Skeletal muscle satellite cell (primary cell): ENCODE measurements around the gene PDZD2. TPM values are rescaled to one million over a fixed set of nuclear protein-coding genes. Genes with fewer than 3 reads are reported as not detected.

Source experiments
- H3K27me3 ChIP-seq: 2 replicates; pipeline ENCODE4 v1.7.0; 2013; ENCODE audit warnings: low read length; ENCODE audit not compliant: control insufficient read depth, insufficient read depth
- H3K36me3 ChIP-seq: 2 replicates; pipeline ENCODE4 v1.7.0; 2013; ENCODE audit warnings: mild to moderate bottlenecking, control low read depth, low read length; ENCODE audit not compliant: insufficient read depth
- H3K4me1 ChIP-seq: 2 replicates; pipeline ENCODE4 v1.7.0; 2013; ENCODE audit warnings: low read length; ENCODE audit not compliant: control insufficient read depth, insufficient read depth
- H3K4me2 ChIP-seq: 2 replicates; pipeline ENCODE4 v1.7.0; 2013; ENCODE audit warnings: mild to moderate bottlenecking, low read length
- H3K4me3 ChIP-seq: 2 replicates; pipeline ENCODE4 v1.7.0; 2013; ENCODE audit warnings: low read length
- H3K9ac ChIP-seq: 2 replicates; pipeline ENCODE4 v1.7.0; 2013; ENCODE audit warnings: mild to moderate bottlenecking, low read depth, low read length, moderate library complexity
- H3K9me3 ChIP-seq: replicated peaks from 2 replicates; pipeline ENCODE4 v1.7.0; 2013; ENCODE audit warnings: mild to moderate bottlenecking, control low read depth, low read length
- small RNA-seq: library from RNA; depleted of rRNA; stranded (forward); fragments of <200 nt; gene quantifications from one replicate; pipeline ENCODE3, GENCODE V24; 2012

Gene PDZD2

GRCh38 chr5:32153723-32154122, 514.8 kb downstream of the PDZD2 start:
- H3K27me3 ChIP-seq, result no peaks in the 10 kb centered on the region
- H3K9me3 ChIP-seq, result no peaks in the 10 kb centered on the region
- no peak overlapping the region for H3K9ac ChIP-seq
- H3K4me3 ChIP-seq, result no peak overlapping the region
- H3K4me2 ChIP-seq, result no peak overlapping the region
- H3K4me1 ChIP-seq, result peaks cover 10% of the 10 kb centered on the region
- no peaks in the 10 kb centered on the region for H3K36me3 ChIP-seq

GRCh38 chr5:32155211-32155610, 516.3 kb downstream of the PDZD2 start:
- peaks cover 10% of the 10 kb centered on the region for H3K4me1 ChIP-seq
- H3K9ac ChIP-seq, result no peak overlapping the region
- H3K27me3 ChIP-seq, result no peaks in the 10 kb centered on the region
- no peaks in the 10 kb centered on the region for H3K9me3 ChIP-seq
- no peak overlapping the region for H3K4me3 ChIP-seq
- no peaks in the 10 kb centered on the region for H3K36me3 ChIP-seq
- H3K4me2 ChIP-seq, result no peak overlapping the region

GRCh38 chr5:32156635-32157034, 517.7 kb downstream of the PDZD2 start:
- Histone ChIP-seq H3K27me3 (no peaks in the 10 kb centered on the region), H3K36me3 (no peaks in the 10 kb centered on the region), H3K9me3 (no peaks in the 10 kb centered on the region), H3K4me2 (no peak overlapping the region), H3K9ac (no peak overlapping the region), H3K4me1 (peaks cover 10% of the 10 kb centered on the region), H3K4me3 (no peak overlapping the region)

- H3K27me3 ChIP-seq, result no peaks in the 10 kb centered on the region
- H3K36me3 ChIP-seq, result no peaks in the 10 kb centered on the region
- H3K9ac ChIP-seq, result no peak overlapping the region
- H3K4me2 ChIP-seq, result no peak overlapping the region
- H3K4me1 ChIP-seq, result peaks cover 10% of the 10 kb centered on the region
- no peak overlapping the region for H3K4me3 ChIP-seq
- H3K9me3 ChIP-seq, result no peaks in the 10 kb centered on the region
Observed at GRCh38 chr5:32157078-32157477, 518.1 kb downstream of the PDZD2 start.

GRCh38 chr5:32158679-32158975, 519.7 kb downstream of the PDZD2 start:
- H3K9ac ChIP-seq, result no peak overlapping the region
- peaks cover 6% of the 10 kb centered on the region for H3K4me1 ChIP-seq
- H3K27me3 ChIP-seq, result no peaks in the 10 kb centered on the region
- no peaks in the 10 kb centered on the region for H3K9me3 ChIP-seq
- no peak overlapping the region for H3K4me2 ChIP-seq
- no peak overlapping the region for H3K4me3 ChIP-seq
- no peaks in the 10 kb centered on the region for H3K36me3 ChIP-seq

- Histone ChIP-seq H3K4me3 (no peak overlapping the region), H3K9me3 (no peaks in the 10 kb centered on the region), H3K27me3 (no peaks in the 10 kb centered on the region), H3K4me2 (no peak overlapping the region), H3K36me3 (no peaks in the 10 kb centered on the region), H3K9ac (no peak overlapping the region), H3K4me1 (no peaks in the 10 kb centered on the region)
Observed at GRCh38 chr5:32159328-32160072, 520.6 kb downstream of the PDZD2 start.

GRCh38 chr5:32160228-32160627, 521.3 kb downstream of the PDZD2 start:
- H3K4me1 ChIP-seq, result no peaks in the 10 kb centered on the region
- H3K36me3 ChIP-seq, result peaks cover 4% of the 10 kb centered on the region
- no peaks in the 10 kb centered on the region for H3K27me3 ChIP-seq
- no peaks in the 10 kb centered on the region for H3K9me3 ChIP-seq
- H3K9ac ChIP-seq, result no peak overlapping the region
- H3K4me2 ChIP-seq, result no peak overlapping the region
- no peak overlapping the region for H3K4me3 ChIP-seq

Small RNA genes within 50 kb of the gene (small RNA-seq; reads per million reads assigned to genes)
- not detected for gene AC025458.1
- gene MIR4279, result not detected
- not detected for gene RF00019
- gene RNU6-358P, result not detected
- not detected for gene RNU6-363P
- not detected for gene RNU6-760P
